ENCODE results near the gene ADCK1.

GRCh38 chr14:77883847-77884238 lies 83.9 kb downstream of the ADCK1 start:
- TF ChIP-seq POLR2A (IDR thresholded peaks at IDR 0.05; ENCODE audit: low read depth, low read length): no peak
- TF ChIP-seq MYC (IDR thresholded peaks at IDR 0.05; ENCODE audit: low read depth, low read length): no peak
- TF ChIP-seq CTCF (IDR thresholded peaks at IDR 0.05; ENCODE audit: extremely low read depth in 1 of 2, insufficient read depth in 1 of 2, low read depth in 1 of 2, low read length in 2 of 2): no peak
- TF ChIP-seq EZH2 (IDR thresholded peaks at IDR 0.05; ENCODE audit: borderline replicate concordance, low read depth, low read length, severe bottlenecking): no peak
- no peak for TF ChIP-seq POLR2AphosphoS5 (IDR thresholded peaks at IDR 0.05; ENCODE audit: insufficient read depth, low read depth, low read length)
- TF ChIP-seq FOS (IDR thresholded peaks at IDR 0.05; ENCODE audit: borderline replicate concordance, insufficient read depth, low read length): no peak
- TF ChIP-seq JUN (IDR thresholded peaks at IDR 0.05; ENCODE audit: borderline replicate concordance, insufficient read depth, insufficient read length, low read depth): no peak
- no peak for TF ChIP-seq MAX (IDR thresholded peaks at IDR 0.05; ENCODE audit: insufficient read depth, insufficient read length)
